ENCODE measurements around the gene AKIRIN1. TPM values are rescaled to one million over a fixed set of nuclear protein-coding genes. Genes with fewer than 3 reads are reported as not detected.

Gene AKIRIN1
- total RNA-seq, 1 experiment from 2014 or later, result 60.0 TPM

GRCh38 chr1:39021426-39021825 is 30.4 kb downstream of the AKIRIN1 start:
- Histone ChIP-seq H3K9me3 (ENCODE audit: control insufficient read depth in 1 of 2, insufficient read depth in 1 of 2, low read depth in 1 of 2, low read length in 2 of 2) (no peaks in the 10 kb centered on the region), H3K4me2 (ENCODE audit: low read length) (no peak overlapping the region), H3K4me3 (replicated peaks in 1 of 2; ENCODE audit: low read depth in 1 of 2, low read length in 2 of 2) (no peak overlapping the region), H4K20me1 (ENCODE audit: insufficient read depth) (no peaks in the 10 kb centered on the region), H3K79me2 (ENCODE audit: insufficient read depth, low read length) (peaks cover 2% of the 10 kb centered on the region), H3K27me3 (ENCODE audit: insufficient read depth, low read length) (no peaks in the 10 kb centered on the region), H3K9ac (ENCODE audit: low read length) (no peak overlapping the region), H2AFZ (ENCODE audit: low read depth, low read length, poor library complexity, severe bottlenecking) (no peak overlapping the region), H3K9me2 (ENCODE audit: insufficient read depth) (no peaks in the 10 kb centered on the region), H3K4me1 (ENCODE audit: control insufficient read depth in 1 of 2, insufficient read depth in 2 of 2, low read length in 2 of 2) (peaks cover 5 to 11% of the 10 kb centered on the region in 2 experiments; a peak in 3 of 4 replicates), H3K36me3 (ENCODE audit: control insufficient read depth in 1 of 2, insufficient read depth in 2 of 2, low read length in 2 of 2) (no peaks in the 10 kb centered on the region), H3K27ac (ENCODE audit: low read depth, low read length) (no peak overlapping the region)
- CTCF ChIA-PET, result no interaction called here
- RAD21 ChIA-PET (ENCODE audit: low non-redundant PET in 1 of 2, low total read pairs in 2 of 2, uncharacterized antibody in 2 of 2, unreplicated experiment in 2 of 2), result no interaction called here
- BruUV-seq (replicated peaks), result no TSS peak
- POLR2A ChIA-PET, result no interaction called here
- no peak for TF ChIP-seq POLR2A (IDR thresholded peaks at IDR 0.05; ENCODE audit: borderline replicate concordance, extremely low read depth, insufficient read depth, insufficient read length)
- no peak for TF ChIP-seq SP1 (IDR thresholded peaks at IDR 0.05; ENCODE audit: low read depth)
- DNase-seq (ENCODE audit: low read depth, low spot score), result no peak
- ATAC-seq, result no peak
- intact Hi-C loops (cut with micrococcal nuclease), result no loop called here

- peaks cover 7 to 17% of the 10 kb centered on the region in 2 experiments; a peak in 3 of 4 replicates for H3K4me1 ChIP-seq (ENCODE audit: control insufficient read depth in 1 of 2, insufficient read depth in 2 of 2, low read length in 2 of 2)
- ATAC-seq, result no peak
- no peak for DNase-seq (ENCODE audit: low read depth, low spot score)
- no peak for TF ChIP-seq REST (IDR thresholded peaks at IDR 0.05; ENCODE audit: low read depth)
- TF ChIP-seq EGR1 (IDR thresholded peaks at IDR 0.05; ENCODE audit: low read depth), result no peak
- TF ChIP-seq YY1 (IDR thresholded peaks at IDR 0.05; ENCODE audit: extremely low read depth, insufficient replicate concordance, low read depth, low read length), result no peak
- TF ChIP-seq ZFX (IDR thresholded peaks at IDR 0.05), result no peak
- no peak for TF ChIP-seq EZH2 (IDR thresholded peaks at IDR 0.05)
- no peak for TF ChIP-seq CBX3 (IDR thresholded peaks at IDR 0.05; ENCODE audit: low read depth)
- no peak for TF ChIP-seq SIN3A (IDR thresholded peaks at IDR 0.05; ENCODE audit: low read depth)
- no peak for TF ChIP-seq FOSL1 (IDR thresholded peaks at IDR 0.05; ENCODE audit: low read depth)
- no peak for TF ChIP-seq EZH2phosphoT487 (IDR thresholded peaks at IDR 0.05; ENCODE audit: borderline replicate concordance)
- TF ChIP-seq POLR2A (IDR thresholded peaks at IDR 0.05; ENCODE audit: borderline replicate concordance, extremely low read depth, insufficient read depth, insufficient read length), result no peak
- TF ChIP-seq ATF3 (IDR thresholded peaks at IDR 0.05), result no peak
- no peak for TF ChIP-seq CEBPB (IDR thresholded peaks at IDR 0.05; ENCODE audit: low read depth)
- no peak for TF ChIP-seq ZNF274 (IDR thresholded peaks at IDR 0.05; ENCODE audit: low read depth, low read length)
- TF ChIP-seq ZBTB33 (IDR thresholded peaks at IDR 0.05; ENCODE audit: extremely low read depth, insufficient replicate concordance, low read length), result no peak
- no peak for TF ChIP-seq TCF7L2 (IDR thresholded peaks at IDR 0.05; ENCODE audit: borderline replicate concordance, extremely low read depth, insufficient read depth, insufficient read length)
- no peak for TF ChIP-seq SRF (IDR thresholded peaks at IDR 0.05; ENCODE audit: low read depth)
These were observed 32.1 kb downstream of the AKIRIN1 start for GRCh38 chr1:39023140-39023539.

More at GRCh38 chr1:39023140-39023539, 32.1 kb downstream of the AKIRIN1 start:
- RAD21 ChIA-PET (ENCODE audit: low non-redundant PET in 1 of 2, low total read pairs in 2 of 2, uncharacterized antibody in 2 of 2, unreplicated experiment in 2 of 2), result interaction anchor here in 1 of 2 experiments (0.7 kb wide), 1 partner anchor 1281 kb away, joined by 4 read pairs; no protein-coding TSS in a partner anchor
- Histone ChIP-seq H3K4me3 (replicated peaks in 1 of 2; ENCODE audit: low read depth in 1 of 2, low read length in 2 of 2) (no peak overlapping the region), H3K9ac (ENCODE audit: low read length) (no peak overlapping the region), H3K9me3 (ENCODE audit: control insufficient read depth in 1 of 2, insufficient read depth in 1 of 2, low read depth in 1 of 2, low read length in 2 of 2) (no peaks in the 10 kb centered on the region), H2AFZ (ENCODE audit: low read depth, low read length, poor library complexity, severe bottlenecking) (no peak overlapping the region), H3K79me2 (ENCODE audit: insufficient read depth, low read length) (peaks cover 19% of the 10 kb centered on the region), H3K9me2 (ENCODE audit: insufficient read depth) (no peaks in the 10 kb centered on the region), H4K20me1 (ENCODE audit: insufficient read depth) (no peaks in the 10 kb centered on the region), H3K4me2 (ENCODE audit: low read length) (no peak overlapping the region), H3K36me3 (ENCODE audit: control insufficient read depth in 1 of 2, insufficient read depth in 2 of 2, low read length in 2 of 2) (no peaks in the 10 kb centered on the region), H3K27me3 (ENCODE audit: insufficient read depth, low read length) (no peaks in the 10 kb centered on the region), H3K27ac (ENCODE audit: low read depth, low read length) (no peak overlapping the region)
- intact Hi-C loops (cut with micrococcal nuclease), result no loop called here
- BruUV-seq (replicated peaks), result no TSS peak
- CTCF ChIA-PET, result no interaction called here
- POLR2A ChIA-PET, result interaction anchor here (0.7 kb wide), 1 partner anchor 17 kb away, joined by 3 read pairs; no protein-coding TSS in a partner anchor
